IMR-90 (cell line): ENCODE results near the gene DHRS4. TPM values are rescaled to one million over a fixed set of nuclear protein-coding genes. Genes with fewer than 3 reads are reported as not detected.

Experiments
- ATAC-seq: fragments of 200-7000 bp; cut with Tn5 transposase; 2 replicates; pipeline ENCODE4 v1.9.1; 2020; ENCODE audit warnings: low read depth, mild to moderate bottlenecking, moderate library complexity
- BruUV-seq: library from RNA; stranded (reverse); fragments of 400-500 nt; replicated peaks from 2 replicates; lab custom pipeline; 2021; lab: Mats Ljungman, UMichigan
- CTCF ChIA-PET: fragments of 300-600 bp; formaldehyde crosslinking; extraction: SDS; loops from one replicate; lab custom pipeline; 2021; ENCODE audit warnings: antibody characterized with exemption; lab: Yijun Ruan, JAX
- POLR2A ChIA-PET: fragments of 300-600 bp; sonication (Branson Sonifier 250); formaldehyde crosslinking; loops from one replicate; lab custom pipeline; 2022; ENCODE audit warnings: antibody characterized with exemption; ENCODE audit not compliant: unreplicated experiment; lab: Charles Lee
- DNase-seq: peaks from one replicate; pipeline ENCODE4 v3.0.0; 2013
- H2AFZ ChIP-seq: replicated peaks from 2 replicates; pipeline ENCODE3; 2013; ENCODE audit warnings: low read length, mild to moderate bottlenecking; ENCODE audit not compliant: poor library complexity
- H2AK5ac ChIP-seq: 2 replicates; pipeline ENCODE4 v1.6.1; 2013; ENCODE audit warnings: low read depth, low read length, inconsistent platforms
- H2AK9ac ChIP-seq: replicated peaks from 2 replicates; pipeline ENCODE3; 2013; ENCODE audit warnings: mild to moderate bottlenecking, low read depth, low read length, moderate library complexity; ENCODE audit not compliant: poor library complexity
- H2BK120ac ChIP-seq: 2 replicates; pipeline ENCODE4 v1.6.1; 2013; ENCODE audit warnings: low read depth, low read length, inconsistent platforms
- H2BK15ac ChIP-seq: 3 replicates; pipeline ENCODE4 v1.6.1; 2013; ENCODE audit warnings: low read depth, low read length, inconsistent platforms
- H2BK20ac ChIP-seq: 2 replicates; pipeline ENCODE4 v1.6.1; 2013; ENCODE audit warnings: low read depth, mild to moderate bottlenecking, inconsistent platforms, low read length, moderate library complexity
- H2BK5ac ChIP-seq: 2 replicates; pipeline ENCODE4 v1.6.1; 2013; ENCODE audit warnings: mild to moderate bottlenecking, low read depth, low read length, inconsistent platforms; ENCODE audit not compliant: poor library complexity, severe bottlenecking
- H3K14ac ChIP-seq: replicated peaks from 2 replicates; pipeline ENCODE4 v1.6.1; 2013; ENCODE audit warnings: low read depth, low read length, inconsistent platforms
- H3K18ac ChIP-seq: 2 replicates; pipeline ENCODE4 v1.6.1; 2013; ENCODE audit warnings: low read depth, low read length, control low read depth
- H3K23ac ChIP-seq: 2 replicates; pipeline ENCODE4 v1.6.1; 2013; ENCODE audit warnings: low read depth, low read length, inconsistent platforms
- H3K27ac ChIP-seq: 2 replicates; pipeline ENCODE4 v1.5.1; 2013; ENCODE audit warnings: mild to moderate bottlenecking, control low read depth, low read length; ENCODE audit not compliant: insufficient read depth
- H3K27me3 ChIP-seq: 2 replicates; pipeline ENCODE4 v1.6.1; 2013; ENCODE audit warnings: low read length; ENCODE audit not compliant: control insufficient read depth, insufficient read depth
- H3K36me3 ChIP-seq: 2 replicates; pipeline ENCODE4 v1.6.1; 2013; ENCODE audit warnings: low read length, mixed read lengths; ENCODE audit not compliant: control insufficient read depth, insufficient read depth
- H3K4ac ChIP-seq: 2 replicates; pipeline ENCODE4 v1.6.1; 2013; ENCODE audit warnings: low read depth, low read length, inconsistent platforms
- H3K4me1 ChIP-seq: 2 replicates; pipeline ENCODE4 v1.6.1; 2013; ENCODE audit warnings: low read length, mixed read lengths; ENCODE audit not compliant: control insufficient read depth, insufficient read depth
- H3K4me2 ChIP-seq: 2 replicates; pipeline ENCODE4 v1.6.1; 2013; ENCODE audit warnings: low read depth, mild to moderate bottlenecking, control low read depth, low read length, moderate library complexity
- H3K4me3 ChIP-seq: 2 replicates; pipeline ENCODE4 v1.5.1; 2013; ENCODE audit warnings: low read depth, mild to moderate bottlenecking, control low read depth, low read length, moderate library complexity; ENCODE audit not compliant: insufficient read depth
- H3K56ac ChIP-seq: 2 replicates; pipeline ENCODE4 v1.6.1; 2013; ENCODE audit warnings: low read length, inconsistent platforms; ENCODE audit not compliant: insufficient read depth; ENCODE audit errors: extremely low read depth
- H3K79me1 ChIP-seq, 2 experiments: 2 replicates each; pipeline ENCODE4 v1.6.1; 2013; ENCODE audit warnings: low read length in 2 of 2, inconsistent platforms in 1 of 2, low read depth in 1 of 2
- H3K9ac ChIP-seq: 2 replicates; pipeline ENCODE4 v1.6.1; 2013; ENCODE audit warnings: low read depth, low read length, control low read depth
- H3K9me1 ChIP-seq: 2 replicates; pipeline ENCODE4 v1.6.1; 2013; ENCODE audit warnings: low read length, inconsistent platforms; ENCODE audit not compliant: insufficient read depth
- H3K9me3 ChIP-seq: 2 replicates; pipeline ENCODE4 v1.6.1; 2013; ENCODE audit warnings: low read length; ENCODE audit not compliant: control insufficient read depth, insufficient read depth
- H4K20me1 ChIP-seq: 2 replicates; pipeline ENCODE4 v1.6.1; 2013; ENCODE audit warnings: low read length, inconsistent platforms; ENCODE audit not compliant: insufficient read depth
- H4K5ac ChIP-seq: 2 replicates; pipeline ENCODE4 v1.6.1; 2013; ENCODE audit warnings: mild to moderate bottlenecking, low read depth, low read length, control low read depth
- H4K8ac ChIP-seq, 2 experiments: 2 replicates each; pipeline ENCODE4 v1.6.1; 2013; ENCODE audit warnings: low read depth in 2 of 2, low read length in 2 of 2, control low read depth in 1 of 2, inconsistent platforms in 1 of 2
- H4K91ac ChIP-seq: 2 replicates; pipeline ENCODE4 v1.6.1; 2013; ENCODE audit warnings: low read depth, low read length, inconsistent platforms; ENCODE audit not compliant: insufficient read depth
- BHLHE40 ChIP-seq: fragments of 150-350 bp; IDR thresholded peaks from 2 replicates; pipeline ENCODE4 v1.6.1; 2016; ENCODE audit warnings: mild to moderate bottlenecking, low read depth, low read length
- CEBPB ChIP-seq: IDR thresholded peaks from 2 replicates; pipeline ENCODE4 v1.6.1; 2012; ENCODE audit warnings: low read depth, low read length, improper control_type of control experiment
- CHD1 ChIP-seq: IDR thresholded peaks from 2 replicates; pipeline ENCODE4 v1.6.1; 2012; ENCODE audit warnings: low read depth, low read length, improper control_type of control experiment
- ELK1 ChIP-seq: fragments of 150-350 bp; IDR thresholded peaks from 2 replicates; pipeline ENCODE4 v1.6.1; 2016; ENCODE audit warnings: low read depth, mild to moderate bottlenecking, low read length, moderate library complexity, borderline replicate concordance
- MAFK ChIP-seq: IDR thresholded peaks from 2 replicates; pipeline ENCODE4 v1.6.1; 2012; ENCODE audit warnings: low read depth, low read length, improper control_type of control experiment
- MAZ ChIP-seq: IDR thresholded peaks from 2 replicates; pipeline ENCODE4 v1.6.1; 2012; ENCODE audit warnings: low read depth, mild to moderate bottlenecking, low read length, improper control_type of control experiment, moderate library complexity, borderline replicate concordance
- RAD21 ChIP-seq: IDR thresholded peaks from 2 replicates; pipeline ENCODE4 v1.6.1; 2012; ENCODE audit warnings: low read length, improper control_type of control experiment
- RCOR1 ChIP-seq: IDR thresholded peaks from 2 replicates; pipeline ENCODE4 v1.6.1; 2012; ENCODE audit warnings: mild to moderate bottlenecking, low read length, improper control_type of control experiment; ENCODE audit not compliant: insufficient replicate concordance
- RFX5 ChIP-seq: IDR thresholded peaks from 2 replicates; pipeline ENCODE4 v1.8.0; 2012; ENCODE audit warnings: low read depth, mild to moderate bottlenecking, low read length, moderate library complexity
- SMC3 ChIP-seq: fragments of 150-350 bp; IDR thresholded peaks from 2 replicates; pipeline ENCODE4 v1.6.1; 2016; ENCODE audit warnings: low read depth, mild to moderate bottlenecking, antibody characterized with exemption, low read length, moderate library complexity
- USF2 ChIP-seq: fragments of 150-350 bp; IDR thresholded peaks from 2 replicates; pipeline ENCODE4 v1.6.1; 2017; ENCODE audit warnings: mild to moderate bottlenecking, antibody characterized with exemption, low read length, low read depth
- WGBS, 2 experiments: methylation state at CpG; one replicate each; pipeline versions ENCODE4 v1.1.5 to v1.1.7; 2013; ENCODE audit warnings: missing lambda C conversion rate in 2 of 2; ENCODE audit not compliant: insufficient read length in 1 of 2; ENCODE audit errors: extremely low coverage in 2 of 2; 5-methylcytosine and 5-hydroxymethylcytosine counted together
- dilution Hi-C: fragments of 300-500 bp; cut with HindIII; formaldehyde crosslinking; loops from one replicate; pipeline ENCODE4 v1.14.3; 2018; ENCODE audit warnings: low sequenced_read_pairs; ENCODE audit not compliant: unreplicated experiment
- in situ Hi-C: fragments of 300-500 bp; cut with MboI; formaldehyde crosslinking; loops from 3 replicates; pipeline ENCODE4 v1.14.3; 2019; ENCODE audit warnings: low sequenced_read_pairs, inconsistent platforms, mixed read lengths
- intact Hi-C: fragments of 100-400 bp; cut with micrococcal nuclease; formaldehyde crosslinking; loops from 2 replicates; pipeline ENCODE4 v1.10.0; 2022
- polyA plus RNA-seq, 3 experiments: library from polyadenylated mRNA; depleted of rRNA; stranded (reverse); fragments of >200 nt; gene quantifications; 2 replicates each; pipeline ENCODE4 v1.2.3, GENCODE V29; 2012; ENCODE audit warnings: low replicate concordance in 1 of 3
- total RNA-seq: library from RNA; depleted of rRNA; stranded (reverse); fragments of >200 nt; gene quantifications from 2 replicates; pipeline ENCODE4 v1.2.3, GENCODE V29; 2012

Gene DHRS4
- total and polyA plus RNA-seq, 2 of the 4 experiments (the other 2 are of a cell fraction): 43.2 to 51.8 TPM

GRCh38 chr14:23926543-23926942 is 27.0 kb upstream of the DHRS4 start:
- ChIA-PET POLR2A (no interaction called here), CTCF (no interaction called here)
- Histone ChIP-seq H4K8ac (no peak overlapping the region), H3K56ac (no peak overlapping the region), H3K9me3 (no peaks in the 10 kb centered on the region), H3K36me3 (no peaks in the 10 kb centered on the region), H2BK120ac (no peak overlapping the region), H3K79me1 (no peaks in the 10 kb centered on the region), H2BK15ac (no peak overlapping the region), H2BK20ac (no peak overlapping the region), H4K91ac (no peak overlapping the region), H3K4me2 (no peak overlapping the region), H4K5ac (no peak overlapping the region), H3K27ac (no peak overlapping the region), H2AK9ac (no peak overlapping the region), H3K4me1 (no peaks in the 10 kb centered on the region), H3K14ac (no peak overlapping the region), H3K4ac (no peak overlapping the region), H3K18ac (no peak overlapping the region), H2AFZ (no peak overlapping the region), H3K23ac (no peak overlapping the region), H2BK5ac (no peak overlapping the region), H3K4me3 (no peak overlapping the region), H3K9me1 (no peaks in the 10 kb centered on the region), H3K9ac (no peak overlapping the region), H4K20me1 (no peaks in the 10 kb centered on the region), H2AK5ac (no peak overlapping the region), H3K27me3 (peaks cover 4% of the 10 kb centered on the region)
- no peak for TF ChIP-seq SMC3
- TF ChIP-seq ELK1: no peak
- TF ChIP-seq RAD21: no peak
- no peak for TF ChIP-seq CEBPB
- no peak for TF ChIP-seq BHLHE40
- no peak for TF ChIP-seq RFX5
- TF ChIP-seq USF2: no peak
- TF ChIP-seq RCOR1: no peak
- TF ChIP-seq CHD1: no peak
- TF ChIP-seq MAZ: no peak
- TF ChIP-seq MAFK: no peak
- in situ Hi-C loops: no loop called here
- intact Hi-C loops: no loop called here
- dilution Hi-C loops: no loop called here
- DNase-seq: no peak
- no TSS peak for BruUV-seq
- no peak for ATAC-seq
- 77% methylated on average over 11 of the region's 11 CpGs; no CpG with 5 or more reads in 1 of the 2 experiments for WGBS, 2 experiments
